HL-60/S4 (cell line): ENCODE results near the gene SIRT3.
"Not testable (repeated sequence)": the region's sequence is repeated elsewhere in the genome, so short reads cannot be mapped to it uniquely, and the experiment has no call there.

Experiments used
- in situ Hi-C: fragments of 300-500 bp; cut with MboI; formaldehyde crosslinking; loops from 2 replicates; pipeline ENCODE4 v1.14.3; 2022; ENCODE audit warnings: low sequenced_read_pairs

Gene SIRT3

GRCh38 chr11:244376-244775 lies 8.2 kb upstream of the SIRT3 start:
- in situ Hi-C loops: no loop called here

- in situ Hi-C loops: no loop called here
These were observed 5.5 kb upstream of the SIRT3 start for GRCh38 chr11:241634-242033.

GRCh38 chr11:240315-240714 lies 4.2 kb upstream of the SIRT3 start:
- in situ Hi-C loops: no loop called here

- in situ Hi-C loops: not testable (repeated sequence)
These were observed 2.2 kb upstream of the SIRT3 start for GRCh38 chr11:238346-238745.

- in situ Hi-C loops: no loop called here
These were observed 929 bp upstream of the SIRT3 start, which contains the start of gene PSMD13 for GRCh38 chr11:236774-237767. Gene PSMD13, plus strand, starts transcription at chr11:236976. Its CDS starts 74 bp downstream, at chr11:237050.

- in situ Hi-C loops: no loop called here
These were observed 539 bp downstream of the SIRT3 start for GRCh38 chr11:235609-235996.

- in situ Hi-C loops: no loop called here
These were observed 962 bp downstream of the SIRT3 start for GRCh38 chr11:235180-235579.

GRCh38 chr11:232783-233565 lies 3.2 kb downstream of the SIRT3 start:
- in situ Hi-C loops: no loop called here

GRCh38 chr11:230431-230830 lies 5.7 kb downstream of the SIRT3 start:
- in situ Hi-C loops: no loop called here

GRCh38 chr11:227824-228379 lies 8.2 kb downstream of the SIRT3 start:
- in situ Hi-C loops: no loop called here

- in situ Hi-C loops: no loop called here
These were observed 10.2 kb downstream of the SIRT3 start for GRCh38 chr11:225734-226453.

GRCh38 chr11:224424-224823 lies 11.7 kb downstream of the SIRT3 start:
- in situ Hi-C loops: no loop called here

- in situ Hi-C loops: no loop called here
These were observed 12.3 kb downstream of the SIRT3 start for GRCh38 chr11:223884-224283.

- in situ Hi-C loops: no loop called here
These were observed 12.9 kb downstream of the SIRT3 start for GRCh38 chr11:223026-223789.

- in situ Hi-C loops: no loop called here
These were observed 13.9 kb downstream of the SIRT3 start for GRCh38 chr11:221998-222789.

- in situ Hi-C loops: no loop called here
These were observed 14.6 kb downstream of the SIRT3 start for GRCh38 chr11:221539-221938.

GRCh38 chr11:220641-221215 lies 15.4 kb downstream of the SIRT3 start:
- in situ Hi-C loops: not testable (repeated sequence)

GRCh38 chr11:218815-219593 lies 17.1 kb downstream of the SIRT3 start:
- in situ Hi-C loops: no loop called here
